ENCODE data around the gene WBP1L.
"Not testable (repeated sequence)": the region's sequence is repeated elsewhere in the genome, so short reads cannot be mapped to it uniquely, and the experiment has no call there.

Gene WBP1L

GRCh38 chr10:102845352-102845902 lies 101.7 kb downstream of the WBP1L start:
- TF ChIP-seq CTCF (IDR thresholded peaks at IDR 0.05; ENCODE audit: extremely low read depth, insufficient read depth, missing control alignments) = no peak
- in situ Hi-C loops (cut with MboI; ENCODE audit: low pct_unique_long_range_greater_than_20kb, low sequenced_read_pairs, unreplicated experiment) = loop anchor here (25.0 kb wide), 1 partner anchor 642 kb away; the partner anchor contains the start of genes CALHM3 and NEURL1
- DNase-seq (ENCODE audit: low spot score) = no peak

GRCh38 chr10:102850025-102850518 lies 106.3 kb downstream of the WBP1L start:
- in situ Hi-C loops (cut with MboI; ENCODE audit: low pct_unique_long_range_greater_than_20kb, low sequenced_read_pairs, unreplicated experiment) = no loop called here
- no peak for DNase-seq (ENCODE audit: low spot score)
- TF ChIP-seq CTCF (IDR thresholded peaks at IDR 0.05; ENCODE audit: extremely low read depth, insufficient read depth, missing control alignments) = no peak

- in situ Hi-C loops (cut with MboI; ENCODE audit: low pct_unique_long_range_greater_than_20kb, low sequenced_read_pairs, unreplicated experiment) = not testable (repeated sequence)
Observed at GRCh38 chr10:102853237-102853636, 109.5 kb downstream of the WBP1L start.

GRCh38 chr10:102855731-102856436 lies 112.1 kb downstream of the WBP1L start:
- DNase-seq (ENCODE audit: low spot score) = not testable (repeated sequence)

More at GRCh38 chr10:102853237-102853636, 109.5 kb downstream of the WBP1L start:
- not testable (repeated sequence) for DNase-seq (ENCODE audit: low spot score)

GRCh38 chr10:102856758-102857424 lies 113.1 kb downstream of the WBP1L start:
- in situ Hi-C loops (cut with MboI; ENCODE audit: low pct_unique_long_range_greater_than_20kb, low sequenced_read_pairs, unreplicated experiment) = no loop called here
- TF ChIP-seq CTCF (IDR thresholded peaks at IDR 0.05; ENCODE audit: extremely low read depth, insufficient read depth, missing control alignments) = no peak

More at GRCh38 chr10:102855731-102856436, 112.1 kb downstream of the WBP1L start:
- in situ Hi-C loops (cut with MboI; ENCODE audit: low pct_unique_long_range_greater_than_20kb, low sequenced_read_pairs, unreplicated experiment) = not testable (repeated sequence)

GRCh38 chr10:102859911-102860310 lies 116.2 kb downstream of the WBP1L start:
- DNase-seq (ENCODE audit: low spot score) = no peak
- TF ChIP-seq CTCF (IDR thresholded peaks at IDR 0.05; ENCODE audit: extremely low read depth, insufficient read depth, missing control alignments) = no peak
- in situ Hi-C loops (cut with MboI; ENCODE audit: low pct_unique_long_range_greater_than_20kb, low sequenced_read_pairs, unreplicated experiment) = no loop called here

More at GRCh38 chr10:102856758-102857424, 113.1 kb downstream of the WBP1L start:
- no peak for DNase-seq (ENCODE audit: low spot score)

- TF ChIP-seq CTCF (IDR thresholded peaks at IDR 0.05; ENCODE audit: extremely low read depth, insufficient read depth, missing control alignments) = no peak
- in situ Hi-C loops (cut with MboI; ENCODE audit: low pct_unique_long_range_greater_than_20kb, low sequenced_read_pairs, unreplicated experiment) = no loop called here
- no peak for DNase-seq (ENCODE audit: low spot score)
Observed at GRCh38 chr10:102863660-102864059, 119.9 kb downstream of the WBP1L start.
